ENCODE measurements around the gene GPR89B.
"Not testable (repeated sequence)": the region's sequence is repeated elsewhere in the genome, so short reads cannot be mapped to it uniquely, and the experiment has no call there.

The GPR89B gene

DNA sequence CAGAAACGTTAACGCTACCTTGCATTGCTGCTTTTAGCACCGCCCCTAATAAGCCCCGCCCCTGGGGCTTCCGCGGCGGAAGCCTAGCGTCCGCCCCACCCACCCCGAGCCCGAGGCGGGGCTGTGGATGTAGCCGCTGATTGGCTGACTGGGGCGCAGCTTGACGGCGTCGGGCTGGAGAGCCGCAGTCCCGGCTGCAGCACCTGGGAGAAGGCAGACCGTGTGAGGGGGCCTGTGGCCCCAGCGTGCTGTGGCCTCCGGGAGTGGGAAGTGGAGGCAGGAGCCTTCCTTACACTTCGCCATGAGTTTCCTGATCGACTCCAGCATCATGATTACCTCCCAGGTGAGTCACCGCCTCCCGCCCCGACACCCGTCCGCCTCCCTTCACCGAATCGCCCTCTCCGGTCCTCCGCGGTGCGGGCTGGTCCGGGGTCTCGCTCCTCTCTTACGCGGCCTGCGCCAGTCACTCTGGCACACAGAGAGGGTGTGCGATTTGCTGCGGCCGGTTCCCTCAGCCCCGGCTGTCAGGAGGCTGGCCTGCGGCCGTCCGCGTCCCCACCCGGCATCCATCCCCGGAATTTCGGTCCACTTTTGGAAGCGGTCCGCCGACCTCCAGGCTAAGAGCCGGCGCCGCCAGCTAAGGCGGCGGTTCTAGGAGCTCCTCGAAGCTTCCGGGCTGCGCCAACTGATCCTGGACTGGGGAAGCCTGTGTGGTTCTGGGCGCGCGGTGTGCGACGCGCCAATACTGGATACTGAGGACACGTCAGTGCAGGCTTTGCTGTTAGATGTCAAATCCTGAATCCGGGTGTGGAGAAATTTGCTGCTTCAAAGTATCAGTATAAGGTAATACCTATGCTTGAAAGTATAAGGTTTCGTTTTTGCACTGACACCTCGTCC is at the start of gene GPR89B:
Gene GPR89B (plus strand): TSS at position 185 of the 897 bp plus-strand sequence. CDS start 117 bp downstream, at position 302.
- DNase-seq = peak; percentile 79

DNA sequence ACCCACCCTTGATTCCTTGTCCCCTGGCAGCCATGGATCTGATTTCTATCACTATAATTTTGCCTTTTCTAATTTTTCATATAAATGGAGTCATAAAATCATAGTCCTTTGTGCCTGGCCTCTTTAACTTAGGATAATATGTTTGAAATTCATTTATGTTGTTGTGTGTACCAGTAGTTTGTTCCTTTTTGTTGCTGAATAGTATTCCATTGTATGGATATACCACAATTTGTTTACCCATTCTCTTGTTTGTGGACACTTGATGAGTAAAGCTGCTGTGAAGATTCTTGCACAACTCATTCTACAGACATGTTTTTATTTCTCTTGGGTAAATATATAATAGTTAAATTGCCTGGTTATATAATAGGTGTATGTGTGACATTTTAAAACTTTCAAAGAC is 48.3 kb upstream of the GPR89B start:
- no peak for DNase-seq

DNA sequence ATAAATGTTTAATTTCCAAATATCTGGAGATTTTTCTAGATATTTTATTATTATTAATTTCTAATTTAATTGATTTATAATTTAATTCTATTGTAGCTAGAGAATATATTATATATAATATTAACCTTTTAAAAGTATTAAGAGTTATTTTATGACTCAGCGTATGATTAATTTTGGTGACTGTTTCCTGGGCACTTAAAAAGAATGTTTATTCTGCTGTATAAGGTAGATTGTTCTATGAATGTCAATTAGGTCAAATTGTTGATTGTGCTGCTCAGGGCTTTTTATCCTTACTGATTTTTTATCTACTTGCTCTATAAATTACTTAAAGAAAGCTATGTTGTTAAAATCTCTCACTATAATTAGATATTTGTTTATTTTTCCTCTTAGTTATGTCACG is 45.7 kb upstream of the GPR89B start:
- DNase-seq = no peak

DNA sequence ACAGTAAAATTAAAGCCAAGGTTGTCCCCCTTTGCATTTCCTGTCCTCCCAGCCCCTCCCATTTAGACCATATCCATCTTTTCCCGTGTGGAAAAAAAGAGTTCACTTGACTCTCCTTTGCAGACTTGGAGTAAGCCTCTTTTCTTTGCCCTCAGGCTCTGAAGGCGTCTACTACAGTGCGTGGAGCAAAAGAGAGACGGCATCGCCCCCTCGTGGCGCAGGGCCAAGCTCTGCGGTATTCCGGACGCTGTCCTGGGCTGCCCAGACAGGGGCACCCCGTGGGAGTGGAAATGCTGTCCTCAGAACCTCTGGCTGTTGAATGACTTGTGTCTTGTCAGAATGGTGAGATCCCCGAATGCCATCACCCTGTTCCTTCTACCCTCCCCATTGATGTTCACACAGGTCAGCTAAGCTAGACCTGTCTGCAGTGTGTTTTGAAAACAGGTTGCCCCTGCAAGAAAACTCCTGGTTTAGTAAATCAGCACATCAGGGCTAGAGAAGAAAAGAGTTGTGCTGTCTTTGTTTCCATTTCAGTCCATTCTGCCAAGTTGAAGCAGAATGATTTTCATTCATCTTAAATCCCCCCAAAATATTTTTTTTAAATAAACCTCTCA is 37.9 kb upstream of the GPR89B start:
- DNase-seq = no peak

DNA sequence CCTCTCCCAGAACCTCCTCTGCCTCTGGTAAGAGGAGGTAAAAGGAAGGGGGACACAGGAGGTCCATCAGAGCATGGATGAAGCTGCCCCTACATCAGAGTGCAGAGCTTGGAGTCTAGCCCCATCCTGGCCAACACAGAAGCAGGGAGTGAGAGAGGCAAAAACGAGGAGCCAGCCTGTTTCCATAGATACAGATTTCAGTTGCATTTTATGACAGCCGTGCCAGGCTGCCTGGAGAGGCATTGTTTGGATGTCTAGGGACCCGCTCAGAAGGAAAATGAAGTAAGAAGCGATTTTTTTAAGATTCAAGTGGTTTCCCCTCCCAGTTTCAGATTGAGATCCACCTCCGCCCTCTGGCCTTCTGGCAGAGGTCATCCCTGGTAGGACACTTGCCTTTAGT is 37.1 kb upstream of the GPR89B start:
- DNase-seq = no peak

DNA sequence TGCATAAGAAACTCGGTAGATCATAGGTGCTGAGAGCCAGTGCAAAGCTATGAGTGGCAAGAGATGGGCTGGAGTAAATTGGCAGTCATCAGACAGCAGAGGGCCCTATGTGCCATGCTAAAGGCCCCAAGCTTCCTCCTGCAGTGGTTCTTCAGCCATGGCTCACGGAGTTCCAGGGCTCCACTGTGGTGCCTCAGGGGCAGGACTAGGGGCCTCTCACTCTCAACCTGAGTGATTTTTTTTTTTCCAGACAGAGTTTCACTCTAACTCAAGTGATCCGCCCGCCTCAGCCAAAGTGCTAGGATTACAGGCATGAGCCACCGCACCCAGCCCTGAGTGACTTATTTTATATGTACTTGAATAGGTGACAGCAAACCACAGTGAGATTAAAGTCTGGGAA is 36.0 kb upstream of the GPR89B start:
- no peak for DNase-seq

DNA sequence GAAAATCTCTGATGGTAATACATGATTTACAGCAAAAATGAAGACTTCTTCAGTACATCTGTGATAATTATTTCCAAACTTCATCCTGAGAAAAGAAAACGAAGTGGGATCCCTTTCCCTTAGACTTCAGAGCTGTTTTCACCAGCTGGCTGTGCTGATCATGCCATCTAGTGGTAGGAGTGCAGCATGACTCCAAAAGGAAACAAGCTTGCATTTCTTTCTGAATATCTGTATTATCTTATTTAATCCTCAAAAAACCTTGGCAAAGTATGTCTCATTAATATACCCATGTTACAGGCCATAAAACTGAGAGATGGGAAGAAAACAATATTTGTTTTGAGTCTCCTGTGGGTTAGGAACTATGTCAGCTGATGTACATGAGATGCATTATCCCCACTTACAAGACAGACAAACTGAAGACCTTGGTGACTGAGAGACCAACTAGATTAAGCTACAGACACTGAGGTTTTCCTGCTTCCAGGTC is 35.4 kb upstream of the GPR89B start:
- no peak for DNase-seq

DNA sequence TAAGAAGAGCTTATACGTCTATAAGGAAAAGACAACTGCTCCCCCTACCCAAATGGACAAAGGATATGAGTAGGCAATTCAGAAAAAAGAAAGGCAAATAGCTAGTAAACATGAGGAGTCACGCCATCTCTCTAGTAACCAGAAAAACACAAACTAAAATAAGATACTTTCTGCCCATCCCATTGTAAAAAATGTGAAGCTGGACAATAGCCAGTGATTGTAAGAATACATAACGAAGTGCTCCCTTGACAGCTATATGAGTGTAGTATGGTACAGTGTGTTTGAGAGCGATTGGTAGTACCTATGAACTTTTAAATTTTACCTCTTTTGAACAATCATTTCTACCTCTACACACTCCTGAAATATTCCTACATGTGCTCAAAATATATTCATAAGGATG is 33.1 kb upstream of the GPR89B start:
- DNase-seq = no peak

DNA sequence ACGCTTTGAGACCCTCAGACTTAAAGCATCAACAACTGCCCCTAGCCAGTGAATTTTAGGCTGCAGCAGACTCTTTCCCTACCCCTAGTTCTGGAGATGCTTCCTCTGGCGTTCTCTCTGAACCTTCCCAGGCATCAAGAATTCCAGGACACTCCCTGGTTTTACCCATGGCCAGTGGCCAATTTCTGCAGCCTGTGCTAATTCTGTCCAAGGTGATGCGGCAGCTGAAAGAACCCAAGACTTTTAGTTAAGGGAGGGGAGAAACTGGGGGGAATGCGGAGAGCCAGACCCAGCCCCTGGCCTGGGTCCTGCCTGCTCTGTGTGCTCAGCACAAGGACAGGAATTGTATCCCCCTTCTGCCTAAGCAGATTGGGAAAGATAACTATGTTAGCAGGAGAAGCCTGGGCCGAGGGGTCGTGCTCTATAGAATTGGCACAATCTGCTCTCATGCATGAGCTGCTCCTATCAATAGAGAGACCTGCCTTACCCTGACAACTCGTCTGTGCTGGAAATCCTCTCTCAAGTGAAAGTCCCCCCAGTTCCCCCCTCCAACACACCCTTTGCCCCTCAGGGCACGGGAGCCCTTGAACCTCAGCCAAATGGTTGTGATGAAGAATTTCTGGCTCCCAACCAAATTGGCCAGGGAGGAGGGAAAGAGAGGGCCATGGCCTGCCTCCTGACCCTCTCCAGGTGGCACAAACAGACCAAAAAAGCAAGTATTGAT is 31.0 kb upstream of the GPR89B start:
- no peak for DNase-seq

DNA sequence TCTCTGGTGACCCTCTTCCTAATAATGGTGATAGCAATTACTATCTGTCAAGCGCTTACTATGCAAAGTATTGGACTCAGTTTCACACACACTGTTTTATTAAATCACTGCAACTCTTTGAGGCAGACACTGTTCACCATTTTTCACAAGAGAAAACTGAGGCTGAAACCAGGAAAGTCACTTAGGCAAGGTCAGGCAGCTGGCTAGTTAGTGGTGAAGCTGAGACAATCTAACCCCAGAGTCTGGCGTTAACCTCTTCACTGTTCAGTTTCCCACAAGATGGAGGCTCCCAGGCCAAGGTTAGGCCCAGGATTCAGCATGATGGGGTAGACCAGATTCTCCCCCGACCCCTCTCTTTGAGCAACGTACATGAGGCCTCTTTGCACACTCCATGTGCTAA is 30.4 kb upstream of the GPR89B start:
- no peak for DNase-seq

DNA sequence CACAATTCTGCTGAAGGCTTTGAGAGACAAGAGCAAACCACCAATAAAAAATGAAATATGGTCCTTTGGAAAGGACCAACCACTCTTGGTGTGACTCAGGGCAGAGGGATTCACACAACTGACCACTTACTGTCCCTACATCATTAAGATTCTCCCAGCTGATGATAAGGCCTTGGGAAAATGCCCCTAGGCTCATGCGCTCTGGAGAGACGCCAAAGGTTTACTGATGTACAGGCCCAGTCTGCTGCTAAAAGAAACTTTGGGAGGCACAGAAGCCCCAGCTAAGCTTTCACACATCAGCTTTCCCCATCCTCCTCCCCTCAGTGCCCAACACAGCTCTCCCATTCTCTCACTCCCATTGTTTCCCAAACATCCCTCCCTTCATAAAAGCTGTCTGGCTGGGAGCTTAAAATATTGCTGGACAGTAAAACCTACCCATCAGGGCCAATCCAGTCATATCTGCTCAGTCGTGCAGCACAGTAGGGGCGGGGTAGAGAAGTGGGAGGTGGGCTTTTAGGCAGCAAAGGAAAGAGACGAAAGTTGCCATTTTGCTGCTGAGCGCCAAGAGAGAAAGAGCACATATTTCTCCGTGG is 25.9 kb upstream of the GPR89B start, which contains the start of gene GJA8:
Gene GJA8 (plus strand): TSS at position 543 of the 593 bp plus-strand sequence. CDS start 5,161 bp downstream, outside the sequence.
- no peak for DNase-seq

DNA sequence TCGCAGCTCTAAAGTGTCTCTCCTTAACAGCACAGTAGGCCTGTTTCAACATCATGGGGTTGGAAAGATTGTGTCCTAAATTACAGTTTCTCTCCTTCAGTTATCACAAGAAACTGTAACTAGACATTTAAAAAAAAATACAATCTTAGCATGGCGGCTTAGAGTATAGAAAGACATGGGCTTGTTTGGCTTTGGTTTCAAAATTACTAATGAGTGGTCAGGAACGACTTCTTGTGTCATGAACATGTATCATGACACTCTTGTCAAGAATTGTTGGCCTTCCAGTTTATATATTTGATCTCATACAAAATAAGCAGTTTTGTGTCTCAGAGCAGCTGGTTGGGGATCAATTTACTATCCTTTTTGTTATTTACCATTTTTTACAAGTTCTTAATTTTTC is 23.5 kb upstream of the GPR89B start:
- no peak for DNase-seq

DNA sequence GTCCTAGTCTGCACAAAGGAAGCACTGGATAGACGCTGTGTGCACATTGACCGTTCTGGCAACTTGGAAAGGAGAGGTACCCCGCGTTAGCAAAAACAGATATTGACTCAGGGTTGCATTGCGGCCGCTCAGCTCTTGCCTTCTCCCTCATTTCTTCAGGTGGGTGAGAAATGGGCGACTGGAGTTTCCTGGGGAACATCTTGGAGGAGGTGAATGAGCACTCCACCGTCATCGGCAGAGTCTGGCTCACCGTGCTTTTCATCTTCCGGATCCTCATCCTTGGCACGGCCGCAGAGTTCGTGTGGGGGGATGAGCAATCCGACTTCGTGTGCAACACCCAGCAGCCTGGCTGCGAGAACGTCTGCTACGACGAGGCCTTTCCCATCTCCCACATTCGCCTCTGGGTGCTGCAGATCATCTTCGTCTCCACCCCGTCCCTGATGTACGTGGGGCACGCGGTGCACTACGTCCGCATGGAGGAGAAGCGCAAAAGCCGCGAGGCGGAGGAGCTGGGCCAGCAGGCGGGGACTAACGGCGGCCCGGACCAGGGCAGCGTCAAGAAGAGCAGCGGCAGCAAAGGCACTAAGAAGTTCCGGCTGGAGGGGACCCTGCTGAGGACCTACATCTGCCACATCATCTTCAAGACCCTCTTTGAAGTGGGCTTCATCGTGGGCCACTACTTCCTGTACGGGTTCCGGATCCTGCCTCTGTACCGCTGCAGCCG is 20.3 kb upstream of the GPR89B start:
- DNase-seq = no peak

DNA sequence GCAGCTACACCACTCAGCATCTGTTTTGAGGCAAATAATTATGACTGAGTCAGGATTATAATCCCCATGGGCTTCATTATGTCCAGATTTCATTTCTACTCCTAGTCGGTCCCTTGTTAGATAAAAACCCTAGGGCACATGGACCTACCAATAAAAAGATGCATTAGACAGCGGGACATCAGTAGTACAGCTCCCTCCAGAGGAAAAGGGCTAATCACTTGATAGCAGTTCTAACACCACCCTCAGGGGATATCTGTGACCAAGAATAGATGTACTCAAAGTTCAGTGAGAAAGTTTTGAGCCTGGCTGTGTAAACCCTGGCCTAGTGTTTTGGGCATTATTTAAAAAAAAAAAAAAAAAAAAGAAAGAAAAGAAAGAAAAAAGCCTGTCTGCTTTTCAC is 15.7 kb upstream of the GPR89B start:
- DNase-seq = no peak

DNA sequence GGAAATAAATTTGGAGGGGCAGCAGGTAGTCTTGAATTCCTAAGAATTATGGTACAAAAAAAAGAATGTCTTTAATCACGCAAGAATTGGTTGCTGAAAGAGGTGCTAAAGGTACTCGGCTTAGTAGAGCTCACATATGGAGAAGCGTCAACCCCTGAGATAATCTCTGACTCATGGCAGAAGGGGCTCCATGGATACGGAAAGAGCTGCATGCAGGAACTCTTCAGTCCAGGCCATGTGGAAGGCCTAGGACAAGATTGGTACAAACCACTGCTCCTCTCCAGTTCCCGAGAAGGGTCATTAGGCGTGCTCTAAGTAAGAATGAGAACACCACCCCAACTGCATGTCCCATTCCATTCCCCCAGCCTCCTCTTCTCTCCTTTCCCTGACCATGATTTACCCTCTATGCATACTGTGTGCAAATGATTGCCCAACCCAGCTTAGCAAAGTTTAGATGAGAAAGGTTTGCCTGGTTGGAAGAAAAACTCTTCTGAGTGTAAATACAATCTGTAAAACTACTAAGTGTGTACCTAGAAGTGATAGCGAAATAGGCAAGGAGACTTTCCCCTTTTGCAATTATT is 14.8 kb upstream of the GPR89B start:
- no peak for DNase-seq

DNA sequence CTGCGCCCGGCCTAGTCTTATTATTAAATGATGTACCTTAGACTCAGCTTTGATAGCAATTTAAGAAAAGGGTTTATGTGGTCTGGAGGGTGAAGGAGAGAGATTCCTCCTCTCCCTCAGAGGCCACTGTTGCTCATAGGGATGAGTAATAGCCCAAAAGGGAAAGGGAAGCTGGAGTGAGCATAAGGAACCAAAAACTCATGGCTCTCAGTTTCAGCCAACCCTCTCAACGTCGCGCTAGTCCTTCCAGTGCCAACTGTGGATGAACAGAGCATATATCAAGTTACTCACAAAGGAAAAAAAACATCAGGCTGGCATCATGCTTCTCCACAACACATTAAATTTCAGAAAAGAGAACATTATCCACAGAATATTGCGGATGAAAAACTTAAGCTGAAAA is 8.3 kb upstream of the GPR89B start:
- peak; percentile 4 for DNase-seq

DNA sequence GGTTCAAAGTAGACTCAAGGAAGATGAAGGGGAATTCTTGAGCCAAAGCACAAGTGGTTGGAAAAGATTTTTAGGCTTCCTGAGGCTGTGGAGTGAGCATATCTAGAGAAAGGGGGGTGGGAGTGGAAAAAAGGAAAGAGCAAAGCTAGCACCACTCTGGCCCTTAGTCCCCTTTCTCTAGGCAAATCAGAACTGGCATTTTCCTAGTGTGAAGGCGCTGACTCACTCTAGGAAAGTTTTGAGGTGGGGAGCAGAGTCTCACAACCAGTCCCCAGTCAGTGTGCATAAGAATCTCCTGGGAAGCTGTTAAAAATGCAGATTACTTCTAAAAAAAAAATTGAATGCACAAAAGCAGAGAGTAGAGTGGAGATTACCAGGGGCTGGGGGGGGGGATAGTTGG is 3.4 kb upstream of the GPR89B start:
- no peak for DNase-seq

DNA sequence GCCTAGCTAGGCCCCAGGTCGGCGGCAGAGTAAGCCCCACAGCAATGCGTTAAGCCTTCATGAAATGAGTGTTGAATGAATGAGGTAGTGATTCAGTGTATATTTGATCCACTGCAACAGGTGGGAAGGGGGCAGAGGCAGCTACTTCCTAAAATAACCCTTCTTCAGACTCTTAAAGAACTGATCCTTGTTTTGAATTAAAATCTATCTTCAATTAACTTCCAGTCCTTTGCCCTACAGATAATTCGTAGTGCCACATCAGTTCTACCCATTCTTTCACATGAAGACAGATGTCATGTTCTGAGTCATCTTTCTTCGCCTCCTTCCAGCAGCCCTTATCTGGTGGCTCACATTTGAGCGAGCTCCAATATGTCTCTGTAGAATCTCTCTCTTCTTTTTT is 1.0 kb upstream of the GPR89B start:
- DNase-seq = not testable (repeated sequence)

DNA sequence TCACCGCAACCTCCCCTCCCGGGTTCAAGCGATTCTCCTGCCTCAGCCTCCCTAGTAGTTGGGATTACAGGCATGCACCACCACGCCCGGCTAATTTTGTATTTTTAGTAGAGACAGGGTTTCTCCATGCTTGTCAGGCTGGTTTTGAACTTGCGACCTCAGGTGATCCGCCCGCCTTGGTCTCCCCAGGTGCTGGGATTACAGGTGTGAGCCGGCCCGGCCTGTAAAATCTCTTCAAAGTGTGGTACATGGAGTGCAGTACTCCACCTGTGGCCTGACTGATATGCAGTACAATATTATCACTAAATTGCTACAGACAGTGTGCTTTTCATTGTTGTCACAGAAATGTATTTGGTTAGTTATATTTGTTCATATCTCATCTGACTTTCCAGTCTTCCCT is 531 bp upstream of the GPR89B start:
- DNase-seq = not testable (repeated sequence)

DNA sequence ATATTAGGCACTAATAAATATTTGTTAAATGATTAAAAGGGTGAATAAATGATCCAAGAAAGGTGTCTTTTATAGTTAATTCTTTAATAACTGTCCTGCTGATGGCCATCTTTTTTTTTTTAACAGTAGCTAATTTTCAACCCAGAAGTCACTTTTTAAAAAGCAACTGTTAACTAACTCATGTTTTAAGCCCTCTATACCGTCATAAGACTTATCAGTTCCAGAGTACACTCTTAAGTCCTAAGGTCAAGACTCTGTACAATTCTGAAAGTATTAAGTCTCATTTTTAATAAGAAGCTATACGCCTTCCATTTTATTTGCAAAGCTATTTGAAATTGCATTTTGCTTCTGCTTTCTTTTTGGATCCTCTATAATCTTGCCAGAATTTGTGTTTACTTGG is 2.9 kb downstream of the GPR89B start:
- not testable (repeated sequence) for DNase-seq

DNA sequence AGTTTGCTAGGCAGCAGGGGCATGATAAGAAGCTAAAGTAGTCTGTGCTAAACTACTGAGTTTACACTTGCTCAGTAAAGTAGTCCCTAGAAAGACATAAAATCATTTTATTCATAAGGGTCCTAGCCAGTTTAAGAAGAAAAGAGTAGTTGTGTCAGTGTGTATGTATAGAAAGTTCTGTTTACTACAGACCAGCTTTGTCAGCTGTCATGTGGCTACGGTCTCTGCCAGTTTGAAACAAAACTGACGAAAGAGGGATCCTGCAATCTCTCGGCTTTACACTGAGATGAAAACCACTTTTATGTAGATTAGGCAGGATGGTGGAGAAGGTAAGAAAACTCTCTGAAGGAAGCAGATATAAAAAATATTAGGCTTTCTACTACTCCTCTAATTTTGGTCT is 7.1 kb downstream of the GPR89B start:
- DNase-seq = not testable (repeated sequence)

DNA sequence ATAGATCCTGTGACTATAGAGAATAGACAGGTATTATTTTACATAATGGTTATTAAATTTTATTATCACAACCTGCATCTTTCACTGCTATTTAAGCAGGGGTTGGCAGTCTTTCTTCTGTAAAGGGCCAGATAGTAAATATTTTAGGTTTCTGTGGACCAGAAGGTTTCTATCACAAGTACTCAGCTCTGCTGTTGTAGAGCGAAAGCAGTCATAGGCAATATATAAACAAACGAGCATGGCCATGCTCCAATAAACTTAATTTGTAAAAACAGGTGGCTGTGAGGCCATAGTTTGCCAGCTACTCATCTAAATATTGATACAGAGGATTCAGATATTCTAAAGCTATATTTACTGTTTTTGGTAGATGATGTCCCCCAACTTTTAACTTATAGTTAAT is 12.2 kb downstream of the GPR89B start:
- not testable (repeated sequence) for DNase-seq
